A673 (cell line): ENCODE data around the gene IFT122. TPM values are rescaled to one million over a fixed set of nuclear protein-coding genes. Genes with fewer than 3 reads are reported as not detected.

Experiments
- BruUV-seq: library from RNA; stranded (reverse); fragments of 400-500 nt; replicated peaks from 2 replicates; lab custom pipeline; 2021; lab: Mats Ljungman, UMichigan
- CTCF ChIA-PET: fragments of 300-600 bp; sonication (Branson Sonifier 250); formaldehyde crosslinking; loops from one replicate; lab custom pipeline; 2022; ENCODE audit warnings: antibody characterized with exemption; lab: Charles Lee
- POLR2A ChIA-PET: fragments of 300-600 bp; sonication (Branson Sonifier 250); formaldehyde crosslinking; loops from one replicate; lab custom pipeline; 2022; ENCODE audit warnings: antibody characterized with exemption; ENCODE audit not compliant: low non-redundant PET; lab: Charles Lee
- DNase-seq: peaks from one replicate; pipeline ENCODE4 v3.0.0-alpha.2; 2015; ENCODE audit warnings: low spot score
- H3K27ac ChIP-seq: fragments of 200-600 bp; sonication (generic); 2 replicates; pipeline ENCODE4 v1.5.1; 2016; ENCODE audit warnings: mixed run types, low read depth, mild to moderate bottlenecking, mixed read lengths, antibody characterized with exemption, low read length; ENCODE audit not compliant: poor library complexity, severe bottlenecking
- H3K27me3 ChIP-seq: fragments of 200-600 bp; sonication (generic); replicated peaks from 2 replicates; pipeline ENCODE4 v1.6.1; 2017; ENCODE audit warnings: mixed run types, low read depth, mild to moderate bottlenecking, mixed read lengths, antibody characterized with exemption, low read length; ENCODE audit not compliant: insufficient read depth, poor library complexity
- H3K36me3 ChIP-seq: fragments of 200-600 bp; sonication (generic); 2 replicates; pipeline ENCODE4 v1.6.1; 2016; ENCODE audit warnings: mixed run types, mild to moderate bottlenecking, mixed read lengths, antibody characterized with exemption, low read length; ENCODE audit not compliant: insufficient read depth, poor library complexity, severe bottlenecking
- H3K4me1 ChIP-seq: fragments of 200-600 bp; sonication (generic); 2 replicates; pipeline ENCODE4 v1.6.1; 2017; ENCODE audit warnings: mixed run types, mild to moderate bottlenecking, mixed read lengths, antibody characterized with exemption, low read length; ENCODE audit not compliant: insufficient read depth, poor library complexity, severe bottlenecking
- H3K4me3 ChIP-seq: fragments of 200-600 bp; sonication (generic); 2 replicates; pipeline ENCODE4 v1.5.1; 2016; ENCODE audit warnings: low read depth, mixed run types, mild to moderate bottlenecking, mixed read lengths, low read length; ENCODE audit not compliant: poor library complexity, severe bottlenecking
- H3K9me3 ChIP-seq: fragments of 200-600 bp; sonication (generic); 2 replicates; pipeline ENCODE4 v1.6.1; 2016; ENCODE audit warnings: mixed run types, low read depth, mild to moderate bottlenecking, mixed read lengths, antibody characterized with exemption, low read length; ENCODE audit not compliant: poor library complexity, severe bottlenecking
- CTCF ChIP-seq: fragments of 300-800, 200-600 bp; sonication (generic); conservative IDR thresholded peaks from 2 replicates; pipeline ENCODE4 v1.5.1; 2017; ENCODE audit warnings: low read depth, mild to moderate bottlenecking, antibody characterized with exemption, low read length, moderate library complexity, mixed read lengths
- EZH2 ChIP-seq: fragments of 200-600 bp; sonication (generic); IDR thresholded peaks from 2 replicates; pipeline ENCODE4 v1.6.1; 2017; ENCODE audit warnings: borderline replicate concordance, low read depth, mild to moderate bottlenecking, mixed read lengths, antibody characterized with exemption, low read length; ENCODE audit not compliant: poor library complexity, severe bottlenecking
- intact Hi-C: fragments of 100-400 bp; cut with micrococcal nuclease; formaldehyde crosslinking; loops from one replicate; pipeline ENCODE4 v1.10.0; 2022; ENCODE audit not compliant: unreplicated experiment
- total RNA-seq: library from RNA; stranded (reverse); gene quantifications from 2 replicates; pipeline ENCODE4 v1.2.3, GENCODE V29; 2021

IFT122 gene
- total RNA-seq, 1 experiment from 2014 or later: 48.2 TPM

DNA sequence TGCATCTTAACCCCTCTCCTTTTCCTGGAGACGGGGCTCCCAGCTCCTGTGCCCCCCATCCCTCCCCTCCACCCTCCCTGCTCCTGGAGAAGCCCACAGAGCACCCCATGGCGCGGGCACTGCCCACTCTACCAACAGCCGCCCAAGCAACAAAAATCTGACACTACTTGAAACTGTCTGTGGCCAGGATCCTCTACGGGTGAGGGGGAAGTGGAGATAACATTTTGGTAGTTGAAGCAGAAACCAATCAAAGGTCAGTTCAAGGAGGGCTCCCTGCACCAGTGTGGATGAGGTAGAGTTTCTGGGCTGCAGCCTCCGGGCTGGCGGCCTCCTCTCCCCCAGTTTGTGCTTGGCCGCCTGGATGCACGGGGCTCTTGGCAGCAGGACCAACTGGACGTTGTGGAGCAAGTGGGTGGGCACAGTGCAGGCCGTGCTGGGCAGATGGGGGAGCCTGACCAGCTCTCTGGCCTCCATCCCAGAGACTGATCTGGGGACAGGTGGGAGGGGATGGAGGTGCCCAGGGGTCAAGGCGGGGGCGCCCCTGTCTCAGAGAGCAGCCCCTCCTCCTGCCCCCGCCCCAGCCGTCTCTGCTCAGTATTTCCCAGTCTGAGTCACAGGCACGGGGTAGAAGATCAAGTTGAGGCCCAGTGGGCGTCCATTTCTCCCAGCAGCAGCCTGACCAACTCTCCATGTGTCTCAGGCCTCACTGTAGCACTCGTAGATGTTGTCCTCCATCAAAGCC, 115.8 kb downstream of the IFT122 start:
- Histone ChIP-seq H3K27ac (no peak overlapping the region), H3K36me3 (no peaks in the 10 kb centered on the region), H3K9me3 (no peaks in the 10 kb centered on the region), H3K4me3 (no peak overlapping the region), H3K4me1 (peaks cover 16% of the 10 kb centered on the region), H3K27me3 (no peaks in the 10 kb centered on the region)
- DNase-seq: no peak
- no peak for TF ChIP-seq CTCF
- no peak for TF ChIP-seq EZH2
- BruUV-seq: no TSS peak
- POLR2A ChIA-PET: interaction anchor here (0.5 kb wide), 1 partner anchor 1497 kb away, joined by 3 read pairs; no protein-coding TSS in a partner anchor
- intact Hi-C loops: no loop called here
- CTCF ChIA-PET: no interaction called here

GRCh38 chr3:129556358-129556695, 116.3 kb downstream of the IFT122 start:
- no peaks in the 10 kb centered on the region for H3K36me3 ChIP-seq
- H3K4me1 ChIP-seq: peaks cover 21% of the 10 kb centered on the region
- BruUV-seq: no TSS peak
- no peak overlapping the region for H3K4me3 ChIP-seq
- POLR2A ChIA-PET: no interaction called here
- no peak for TF ChIP-seq EZH2
- no peak for TF ChIP-seq CTCF
- no peak overlapping the region for H3K27ac ChIP-seq
- intact Hi-C loops: no loop called here
- no peaks in the 10 kb centered on the region for H3K27me3 ChIP-seq
- DNase-seq: no peak
- no peaks in the 10 kb centered on the region for H3K9me3 ChIP-seq
- CTCF ChIA-PET: no interaction called here

- intact Hi-C loops: no loop called here
- ChIA-PET POLR2A (interaction anchor here (0.7 kb wide), 1 partner anchor 74 kb away, joined by 3 read pairs; no protein-coding TSS in a partner anchor), CTCF (no interaction called here)
- DNase-seq: no peak
- Histone ChIP-seq H3K27ac (no peak overlapping the region), H3K27me3 (no peaks in the 10 kb centered on the region), H3K9me3 (no peaks in the 10 kb centered on the region), H3K4me1 (peaks cover 22% of the 10 kb centered on the region), H3K36me3 (no peaks in the 10 kb centered on the region), H3K4me3 (no peak overlapping the region)
- no TSS peak for BruUV-seq
- TF ChIP-seq CTCF (no peak), EZH2 (no peak)
These were observed 117.0 kb downstream of the IFT122 start for GRCh38 chr3:129556890-129557547.
